ENCODE measurements around the gene INVS.
"Not testable (repeated sequence)": the region's sequence is repeated elsewhere in the genome, so short reads cannot be mapped to it uniquely, and the experiment has no call there.

The INVS gene

GRCh38 chr9:100221538-100221937, 122.5 kb downstream of the INVS start:
- H3K4me3 ChIP-seq (ENCODE audit: low read depth, low read length), result no peak overlapping the region
- DNase-seq (ENCODE audit: low read depth), result no peak
- TF ChIP-seq, protein P1, sequence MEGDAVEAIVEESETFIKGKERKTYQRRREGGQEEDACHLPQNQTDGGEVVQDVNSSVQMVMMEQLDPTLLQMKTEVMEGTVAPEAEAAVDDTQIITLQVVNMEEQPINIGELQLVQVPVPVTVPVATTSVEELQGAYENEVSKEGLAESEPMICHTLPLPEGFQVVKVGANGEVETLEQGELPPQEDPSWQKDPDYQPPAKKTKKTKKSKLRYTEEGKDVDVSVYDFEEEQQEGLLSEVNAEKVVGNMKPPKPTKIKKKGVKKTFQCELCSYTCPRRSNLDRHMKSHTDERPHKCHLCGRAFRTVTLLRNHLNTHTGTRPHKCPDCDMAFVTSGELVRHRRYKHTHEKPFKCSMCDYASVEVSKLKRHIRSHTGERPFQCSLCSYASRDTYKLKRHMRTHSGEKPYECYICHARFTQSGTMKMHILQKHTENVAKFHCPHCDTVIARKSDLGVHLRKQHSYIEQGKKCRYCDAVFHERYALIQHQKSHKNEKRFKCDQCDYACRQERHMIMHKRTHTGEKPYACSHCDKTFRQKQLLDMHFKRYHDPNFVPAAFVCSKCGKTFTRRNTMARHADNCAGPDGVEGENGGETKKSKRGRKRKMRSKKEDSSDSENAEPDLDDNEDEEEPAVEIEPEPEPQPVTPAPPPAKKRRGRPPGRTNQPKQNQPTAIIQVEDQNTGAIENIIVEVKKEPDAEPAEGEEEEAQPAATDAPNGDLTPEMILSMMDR (IDR thresholded peaks at IDR 0.05; ENCODE audit: low read depth, low read length, missing control alignments), result no peak

GRCh38 chr9:100222674-100223073, 123.6 kb downstream of the INVS start:
- no peak overlapping the region for H3K4me3 ChIP-seq (ENCODE audit: low read depth, low read length)
- no peak for DNase-seq (ENCODE audit: low read depth)
- TF ChIP-seq, protein P1 (IDR thresholded peaks at IDR 0.05; ENCODE audit: low read depth, low read length, missing control alignments), result no peak

- TF ChIP-seq, protein P1 (IDR thresholded peaks at IDR 0.05; ENCODE audit: low read depth, low read length, missing control alignments), result no peak
- H3K4me3 ChIP-seq (ENCODE audit: low read depth, low read length), result no peak overlapping the region
- DNase-seq (ENCODE audit: low read depth), result no peak
Observed at GRCh38 chr9:100227636-100228035, 128.6 kb downstream of the INVS start.

GRCh38 chr9:100228352-100228869, 129.4 kb downstream of the INVS start:
- DNase-seq (ENCODE audit: low read depth), result no peak
- no peak overlapping the region for H3K4me3 ChIP-seq (ENCODE audit: low read depth, low read length)
- TF ChIP-seq, protein P1 (IDR thresholded peaks at IDR 0.05; ENCODE audit: low read depth, low read length, missing control alignments), result no peak

DNA sequence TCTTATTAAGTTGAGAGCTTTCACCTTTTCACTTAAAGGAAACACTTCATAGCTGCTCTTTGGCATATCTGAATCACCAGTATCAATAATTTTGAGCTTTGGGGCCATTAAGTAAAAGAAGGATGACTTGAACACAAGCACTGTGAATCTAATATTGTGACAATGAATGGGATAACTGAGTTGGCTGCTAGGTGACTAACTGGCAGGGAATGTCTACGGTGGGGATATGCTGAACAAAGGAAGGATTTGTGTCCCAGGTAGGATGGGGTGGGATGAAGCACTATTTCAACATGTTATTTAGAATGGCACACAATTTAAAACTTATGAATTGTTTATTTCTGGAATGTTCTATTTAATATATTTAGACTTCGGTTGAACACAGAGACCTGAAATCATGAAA, 130.1 kb downstream of the INVS start:
- no peak for DNase-seq (ENCODE audit: low read depth)
- TF ChIP-seq, protein P1 (IDR thresholded peaks at IDR 0.05; ENCODE audit: low read depth, low read length, missing control alignments), result no peak
- no peak overlapping the region for H3K4me3 ChIP-seq (ENCODE audit: low read depth, low read length)

- no peak overlapping the region for H3K4me3 ChIP-seq (ENCODE audit: low read depth, low read length)
- TF ChIP-seq, protein P1 (IDR thresholded peaks at IDR 0.05; ENCODE audit: low read depth, low read length, missing control alignments), result no peak
- no peak for DNase-seq (ENCODE audit: low read depth)
Observed at GRCh38 chr9:100229561-100229960, 130.5 kb downstream of the INVS start.

DNA sequence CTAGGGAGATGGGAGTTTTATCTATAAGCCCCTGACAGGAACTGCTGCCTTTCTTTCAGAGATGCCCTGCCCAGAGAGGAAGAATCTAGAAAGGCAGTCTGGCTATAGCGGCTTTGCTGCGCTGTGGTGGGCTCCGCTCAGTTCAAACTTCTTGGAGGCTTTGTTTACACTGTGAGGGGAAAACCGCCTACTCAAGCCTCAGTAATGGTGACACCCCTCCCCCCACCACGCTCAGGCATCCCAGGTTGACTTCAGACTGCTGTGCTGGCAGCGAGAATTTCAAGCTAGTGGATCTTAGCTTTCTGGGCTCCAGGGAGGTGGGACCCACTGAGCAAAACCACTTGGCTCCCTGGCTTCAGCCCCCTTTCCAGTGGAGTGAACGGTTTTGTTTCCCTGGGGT, 137.9 kb downstream of the INVS start:
- not testable (repeated sequence) for DNase-seq (ENCODE audit: low read depth); H3K4me3 ChIP-seq (ENCODE audit: low read depth, low read length)
